ENCODE results near the gene CTNNAL1.

CTNNAL1 gene

DNA sequence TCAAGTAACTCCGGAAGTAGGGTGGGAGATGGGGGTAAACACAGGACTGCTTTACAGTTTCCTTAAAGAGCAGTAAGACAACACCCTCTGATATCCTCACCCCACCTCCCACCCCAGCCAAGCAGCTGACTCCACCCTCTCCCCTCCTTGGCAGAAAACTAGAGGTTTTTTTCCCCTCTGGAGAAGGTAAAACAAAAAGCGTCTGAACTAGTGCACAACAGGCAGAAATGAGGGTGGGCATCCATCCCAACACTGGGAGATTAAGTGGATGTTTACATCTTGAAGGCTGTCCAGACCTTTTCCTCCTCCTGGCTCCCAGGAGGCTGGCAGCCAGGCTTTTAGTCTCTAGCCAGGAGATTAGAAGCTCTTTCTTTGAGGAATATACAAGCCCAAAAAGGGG, 13.9 kb upstream of the CTNNAL1 start:
- no peak for DNase-seq

DNA sequence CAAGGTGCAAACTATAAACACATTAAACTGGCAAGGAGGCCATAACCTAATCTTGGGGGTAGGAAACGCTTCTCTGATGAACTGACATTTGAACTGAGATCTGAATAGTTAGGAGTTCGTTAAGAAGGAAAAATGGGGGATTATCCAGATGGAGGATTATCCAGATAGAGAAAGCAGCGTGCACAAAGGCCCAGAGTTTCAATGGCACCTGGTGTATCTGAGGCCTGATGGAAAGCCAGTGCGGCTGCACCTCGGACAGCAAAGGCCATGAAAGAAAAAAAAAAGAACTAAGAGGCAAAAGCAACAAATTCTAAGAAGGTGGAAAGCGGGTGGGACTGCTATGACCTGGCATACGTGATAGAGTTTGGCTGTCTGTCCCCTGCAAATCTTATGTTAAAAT, 13.0 kb upstream of the CTNNAL1 start:
- no peak for DNase-seq

DNA sequence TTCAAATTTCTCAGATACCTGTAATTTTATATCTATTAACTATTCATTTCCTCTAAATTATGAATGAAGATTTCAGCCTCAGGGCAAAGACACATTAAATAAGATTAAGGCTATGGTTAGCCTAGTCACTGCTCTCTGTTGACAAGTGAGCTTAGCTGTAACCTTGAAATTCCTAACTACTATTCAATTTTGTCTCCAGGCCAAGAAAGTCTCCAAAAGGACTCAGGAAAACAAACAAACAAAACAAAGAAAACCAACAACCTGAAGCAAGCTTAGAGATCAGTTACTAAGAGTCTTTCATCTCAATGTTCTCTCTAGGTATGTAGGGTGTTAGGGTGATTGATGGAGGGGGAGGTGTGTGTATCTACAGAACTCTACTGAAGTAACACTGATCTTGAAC, 9.6 kb upstream of the CTNNAL1 start:
- DNase-seq, result no peak

GRCh38 chr9:109020581-109021511, 7.5 kb upstream of the CTNNAL1 start:
- DNase-seq, result no peak

DNA sequence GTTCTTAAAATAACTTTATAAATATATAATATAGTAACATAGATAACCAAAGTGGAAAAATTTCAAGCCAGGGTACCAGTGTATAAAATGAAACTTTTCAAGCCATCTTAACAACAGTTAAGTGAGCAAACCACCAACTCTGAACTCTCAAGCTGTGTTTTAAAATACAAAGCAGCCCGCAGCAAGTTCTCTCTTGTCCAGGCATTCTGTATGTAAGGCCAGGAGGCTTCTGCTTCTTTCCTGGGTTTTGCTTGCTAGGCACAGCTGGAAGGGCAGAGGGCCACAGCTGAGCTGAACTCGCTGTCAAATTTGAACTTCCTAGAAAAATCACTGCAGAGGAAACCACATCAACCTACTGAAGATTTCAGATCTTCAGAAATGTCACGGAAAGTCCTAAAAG, 6.8 kb upstream of the CTNNAL1 start:
- no peak for DNase-seq

- DNase-seq, result no peak
Observed at GRCh38 chr9:109019420-109019819, 6.1 kb upstream of the CTNNAL1 start.

DNA sequence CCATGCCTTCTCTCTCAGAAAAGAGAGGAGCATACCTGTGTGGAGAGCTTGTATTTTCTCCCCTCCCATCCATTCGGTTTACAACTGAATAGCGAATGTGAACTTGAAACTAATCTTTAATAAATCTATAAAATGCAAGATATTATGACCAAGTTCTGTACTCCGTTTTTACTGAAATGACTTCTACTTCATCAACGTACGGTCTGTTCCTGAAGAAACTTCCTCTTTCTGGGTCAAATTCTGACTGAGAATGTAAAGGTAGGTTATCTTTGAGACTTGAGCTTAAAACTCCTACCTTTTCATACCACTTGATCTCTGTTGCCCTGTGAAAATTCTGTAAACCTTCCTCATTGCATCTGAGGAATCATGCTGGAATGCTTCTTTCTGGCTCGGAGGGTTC, 4.2 kb upstream of the CTNNAL1 start:
- no peak for DNase-seq

DNA sequence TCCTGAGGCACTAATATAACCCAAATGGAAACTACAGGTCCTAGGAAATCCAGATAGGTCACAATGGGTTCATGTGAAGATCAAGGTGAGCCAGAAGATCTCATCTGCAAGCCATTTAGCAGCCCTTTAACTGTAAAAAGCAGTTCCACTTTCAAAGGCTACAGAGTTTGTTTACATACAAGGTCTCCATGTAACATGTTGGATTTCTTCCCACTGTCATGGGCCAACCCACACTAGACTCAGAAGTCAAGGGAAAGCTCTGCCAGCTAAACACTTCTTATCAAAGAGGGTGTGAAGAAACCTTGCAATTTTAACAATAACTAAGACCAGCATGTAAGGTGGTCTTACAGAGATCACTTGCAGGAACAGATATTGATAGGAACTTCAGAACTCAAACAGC, 3.8 kb upstream of the CTNNAL1 start:
- DNase-seq, result no peak

GRCh38 chr9:109016132-109016531, 2.8 kb upstream of the CTNNAL1 start:
- no peak for DNase-seq

DNA sequence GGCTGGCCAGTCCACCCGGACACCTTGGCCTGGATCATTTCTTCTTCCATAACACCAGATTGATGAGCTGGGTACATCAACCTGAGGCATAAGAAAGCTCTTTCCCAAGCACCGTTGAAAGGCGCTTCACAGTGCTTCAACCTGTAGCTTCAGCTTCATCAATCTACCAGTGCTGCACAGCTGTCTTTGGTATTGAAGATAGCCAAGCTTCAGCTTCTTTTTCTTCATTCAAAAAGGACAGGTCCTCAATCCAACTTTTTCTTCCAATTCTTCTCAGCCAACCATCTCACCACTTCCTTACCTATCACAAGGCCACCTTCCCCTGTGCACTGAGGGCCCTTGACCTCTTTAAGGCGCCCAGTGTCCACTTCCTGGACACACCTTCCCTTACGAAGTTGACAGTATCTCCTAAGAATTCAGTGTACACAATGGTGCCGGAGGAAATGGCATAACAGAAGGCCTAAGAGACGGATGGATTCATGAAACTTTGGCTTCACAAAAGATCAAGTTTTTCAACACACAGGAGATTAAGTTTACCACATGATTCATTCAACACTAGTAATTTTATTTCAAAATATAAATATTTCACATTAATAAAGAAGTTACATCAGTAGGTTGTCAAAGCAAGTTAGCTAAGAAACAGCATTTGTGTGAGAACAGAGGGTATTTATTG, 1.4 kb upstream of the CTNNAL1 start:
- DNase-seq, result no peak

DNA sequence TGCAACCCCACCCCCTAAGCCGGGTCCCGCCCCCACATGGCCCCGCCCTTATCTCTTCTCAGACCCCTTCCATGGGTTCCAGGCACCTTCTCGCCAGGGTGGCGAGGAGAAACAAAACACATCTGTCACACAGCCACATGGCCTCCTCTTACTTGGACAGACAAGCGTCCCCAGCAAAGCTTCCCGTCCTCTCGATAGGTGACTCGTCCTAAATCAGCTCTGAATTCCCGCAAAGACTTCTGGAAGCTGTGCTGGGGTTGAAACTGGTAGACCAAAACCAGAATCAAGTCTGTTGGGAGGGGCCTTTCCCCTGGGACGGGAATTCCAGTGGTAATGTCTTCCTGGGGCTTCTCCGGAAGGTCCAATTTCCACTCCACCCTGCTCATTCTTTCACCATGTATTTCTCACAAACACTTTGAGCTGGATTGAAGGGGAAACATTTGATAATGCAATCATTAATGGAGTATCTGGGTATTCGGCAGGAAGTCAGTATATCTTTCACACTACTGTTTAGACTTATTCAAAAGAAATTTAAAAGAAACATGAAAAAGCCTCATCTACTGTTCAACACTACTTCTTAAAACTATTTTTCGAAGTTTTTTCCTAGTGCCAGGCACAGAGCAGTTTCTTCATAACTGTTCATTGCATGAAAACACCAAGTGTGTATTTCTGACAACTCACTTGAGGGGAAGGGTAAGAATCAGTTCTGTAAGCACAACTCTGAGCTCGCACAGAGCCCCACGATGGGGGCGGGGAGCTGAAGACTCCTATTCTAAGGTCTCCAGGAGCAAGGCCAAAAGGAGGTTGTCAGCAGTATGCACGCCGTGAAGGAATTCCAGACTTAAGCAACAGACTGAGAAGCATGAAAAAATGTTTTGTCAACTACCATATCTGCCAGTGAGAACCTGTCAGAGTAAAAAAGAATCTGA, 644 bp upstream of the CTNNAL1 start:
- no peak for DNase-seq

DNA sequence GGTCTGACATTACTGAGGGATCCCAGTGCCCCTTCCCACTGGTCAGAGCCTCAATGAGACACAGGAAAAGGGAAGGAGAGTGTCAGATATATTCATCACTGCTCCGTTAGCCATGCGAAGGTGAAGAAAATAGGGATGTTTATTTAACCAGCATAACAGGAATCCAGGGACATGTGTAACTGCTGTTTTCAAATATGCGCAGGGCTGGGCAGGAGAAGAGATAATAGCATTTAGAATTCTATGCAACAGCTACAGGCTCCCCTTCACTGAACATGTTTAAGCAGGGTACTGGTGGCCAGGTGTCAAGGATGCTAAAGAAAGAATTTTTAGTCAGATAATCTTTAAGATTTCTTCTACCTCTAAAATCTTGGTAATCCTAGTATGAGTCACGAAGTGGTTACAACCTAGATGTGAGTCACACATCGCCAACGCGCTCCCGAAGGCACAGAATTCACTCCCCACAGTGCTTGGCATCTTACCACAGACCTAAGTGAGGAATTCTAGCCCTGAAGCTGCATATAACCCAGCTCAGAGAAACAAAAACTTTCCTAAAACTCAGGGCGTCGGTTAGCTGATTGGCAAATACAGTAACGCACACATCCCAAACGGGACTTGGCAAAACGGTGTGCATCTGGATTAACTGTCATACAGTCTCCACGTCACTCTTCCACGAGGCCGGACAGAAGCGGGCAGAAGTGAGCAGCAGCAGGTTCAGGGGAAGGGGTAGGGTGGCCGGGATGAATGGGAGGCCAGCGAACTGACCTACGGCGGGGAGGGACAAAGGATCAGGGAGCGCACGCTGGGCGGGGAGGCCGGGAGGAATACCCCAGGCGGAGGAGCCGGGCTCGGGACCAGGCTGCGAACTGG, 1.1 kb downstream of the CTNNAL1 start:
- peak; percentile 98 for DNase-seq

GRCh38 chr9:109011231-109011671, 2.0 kb downstream of the CTNNAL1 start:
- peak; percentile 42 for DNase-seq

GRCh38 chr9:109010746-109011145, 2.6 kb downstream of the CTNNAL1 start:
- DNase-seq, result peak; percentile 82

DNA sequence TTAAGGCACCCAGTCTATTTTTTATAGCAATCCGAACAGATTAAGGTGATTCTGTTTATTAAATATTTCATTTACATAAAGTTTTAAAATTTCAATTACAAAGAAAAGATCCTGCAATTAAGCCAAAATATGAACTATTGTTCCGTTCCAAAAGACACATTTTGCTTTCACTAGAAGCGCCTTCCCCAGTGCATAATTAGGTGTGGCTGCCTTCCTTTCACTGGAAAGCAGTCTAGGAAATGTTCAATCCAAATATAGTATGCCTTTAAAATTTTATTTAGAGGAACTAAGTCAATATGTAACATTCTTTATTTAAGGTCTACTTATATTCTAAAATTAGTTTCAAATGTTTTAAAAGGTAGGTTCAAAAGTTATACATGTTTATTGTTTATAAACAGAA, 7.6 kb downstream of the CTNNAL1 start:
- DNase-seq, result no peak

DNA sequence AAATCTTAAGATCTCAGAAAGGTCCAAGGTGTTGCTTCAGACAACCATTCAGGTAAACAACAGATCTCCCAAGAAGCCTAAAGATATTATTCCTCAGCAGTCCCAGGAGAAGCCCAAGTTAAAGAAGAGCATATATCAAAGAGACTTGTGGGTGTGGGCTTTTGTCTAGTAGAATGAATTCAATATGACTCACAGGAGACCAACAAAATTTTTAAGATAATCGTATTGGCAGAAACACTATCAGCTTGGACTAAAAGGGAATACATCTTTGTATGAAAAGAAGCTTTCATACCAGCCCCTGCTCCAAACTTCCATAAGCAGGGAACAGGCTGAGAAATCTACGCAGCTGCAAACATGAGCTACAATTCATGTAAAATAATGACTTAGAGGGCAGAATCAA, 10.2 kb downstream of the CTNNAL1 start:
- DNase-seq, result no peak

DNA sequence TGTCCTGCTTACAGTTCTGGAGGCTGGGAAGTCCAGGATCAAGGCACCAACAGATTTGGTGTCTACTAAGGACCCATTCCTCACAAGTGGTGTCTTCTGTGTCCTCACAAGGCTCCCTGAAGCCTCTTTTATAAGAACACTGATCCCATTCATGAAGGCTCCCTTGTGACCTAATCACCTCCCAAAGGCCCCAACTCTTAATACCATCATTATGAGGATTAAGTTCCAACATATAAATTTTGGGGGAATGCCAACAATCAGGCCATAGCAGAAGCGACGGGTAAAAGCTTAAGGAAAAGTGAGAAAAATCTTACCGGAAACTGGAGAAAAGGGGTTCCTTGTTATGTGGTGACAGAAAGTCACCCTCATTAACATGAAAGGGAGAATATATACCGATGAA, 11.2 kb downstream of the CTNNAL1 start:
- no peak for DNase-seq

DNA sequence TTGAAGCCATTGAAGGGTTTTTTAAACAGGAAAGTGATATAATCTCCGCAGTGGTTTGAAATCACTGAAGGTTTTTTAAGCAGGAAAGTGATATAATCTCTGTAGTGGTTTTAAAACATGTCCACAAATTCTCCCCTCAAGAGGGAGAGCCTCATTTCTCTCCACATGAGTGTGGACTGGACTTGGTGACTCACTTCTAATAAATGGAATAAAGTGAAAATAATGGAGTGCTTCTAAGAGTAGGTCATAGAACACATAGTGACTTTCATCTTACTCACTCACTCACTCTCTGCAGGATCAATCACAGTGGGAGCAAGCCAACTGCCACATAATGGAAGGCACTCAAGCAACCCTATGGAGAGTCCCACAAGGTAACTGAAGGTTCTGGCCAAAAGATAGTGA, 12.0 kb downstream of the CTNNAL1 start:
- peak; percentile 94 for DNase-seq

GRCh38 chr9:108997112-108997511, 16.2 kb downstream of the CTNNAL1 start:
- DNase-seq, result no peak

- DNase-seq, result no peak
Observed at GRCh38 chr9:108996643-108997042, 16.7 kb downstream of the CTNNAL1 start.

- peak; percentile 21 for DNase-seq
Observed at GRCh38 chr9:108994695-108995094, 18.6 kb downstream of the CTNNAL1 start.

GRCh38 chr9:108991479-108991878, 21.8 kb downstream of the CTNNAL1 start:
- DNase-seq, result no peak
